Vagina (tissue), 2 donors: ENCODE measurements around the gene DCTD.

Experiments
- CTCF ChIP-seq, 3 experiments: fragments of 450-650 bp in 2 of 3; fragments of 200-600 bp in 1 of 3; sonication (generic) in 1 of 3; IDR thresholded peaks; one replicate each; pipeline ENCODE4 v1.5.1; 2017 to 2019; ENCODE audit warnings: antibody characterized with exemption in 3 of 3, mild to moderate bottlenecking in 2 of 3, moderate library complexity in 2 of 3
- POLR2A ChIP-seq, 2 donors: fragments of 450-650 bp; IDR thresholded peaks; one replicate each; pipeline ENCODE4 v1.6.1; 2017; ENCODE audit warnings: antibody characterized with exemption in 2 of 2, mild to moderate bottlenecking in 2 of 2, moderate library complexity in 2 of 2
- POLR2AphosphoS5 ChIP-seq, 2 donors: sonication (generic); formaldehyde crosslinking; IDR thresholded peaks; one replicate each; pipeline ENCODE4 v1.9.0; 2017; ENCODE audit warnings: antibody characterized with exemption in 2 of 2, mild to moderate bottlenecking in 2 of 2, low read depth in 1 of 2; ENCODE audit not compliant: insufficient read depth in 1 of 2

GRCh38 chr4:182881914-182882313, 35.3 kb downstream of the DCTD start:
- no peak for TF ChIP-seq POLR2A (IDR thresholded peaks at IDR 0.05)
- TF ChIP-seq CTCF (IDR thresholded peaks at IDR 0.05): no peak
- TF ChIP-seq POLR2AphosphoS5 (IDR thresholded peaks at IDR 0.05; ENCODE audit: insufficient read depth in 1 of 2, low read depth in 1 of 2): no peak
